Spleen (tissue), 7 donors: ENCODE results near the gene RASAL3.

ENCODE experiments used
- POLR2AphosphoS5 ChIP-seq, 3 donors: sonication (generic); formaldehyde crosslinking; IDR thresholded peaks; one replicate each; pipeline ENCODE4 v1.5.1; 2017; ENCODE audit warnings: antibody characterized with exemption in 3 of 3
- TF ChIP-seq, protein P1 (sequence below), 11 experiments: fragments of 200-600 bp in 7 of 11; fragments of 450-650 bp in 4 of 11; sonication (generic) in 4 of 11; IDR thresholded peaks in 8 of 11; conservative IDR thresholded peaks in 3 of 11; 1 replicate in 7 of 11; 2 replicates in 4 of 11; pipeline versions ENCODE4 v1.4.0 to v1.8.0; 2016 to 2021; ENCODE audit warnings: antibody characterized with exemption in 11 of 11, inconsistent platforms in 4 of 11, mild to moderate bottlenecking in 1 of 11
- donor health status: DM: no; HTN: no; CAD: no; lungs with moderate emphysema.
- donor health status: DM: no; HTN: no; CAD: no.
- donor health status: DM: no; HTN: no; CAD: no.

DNA sequence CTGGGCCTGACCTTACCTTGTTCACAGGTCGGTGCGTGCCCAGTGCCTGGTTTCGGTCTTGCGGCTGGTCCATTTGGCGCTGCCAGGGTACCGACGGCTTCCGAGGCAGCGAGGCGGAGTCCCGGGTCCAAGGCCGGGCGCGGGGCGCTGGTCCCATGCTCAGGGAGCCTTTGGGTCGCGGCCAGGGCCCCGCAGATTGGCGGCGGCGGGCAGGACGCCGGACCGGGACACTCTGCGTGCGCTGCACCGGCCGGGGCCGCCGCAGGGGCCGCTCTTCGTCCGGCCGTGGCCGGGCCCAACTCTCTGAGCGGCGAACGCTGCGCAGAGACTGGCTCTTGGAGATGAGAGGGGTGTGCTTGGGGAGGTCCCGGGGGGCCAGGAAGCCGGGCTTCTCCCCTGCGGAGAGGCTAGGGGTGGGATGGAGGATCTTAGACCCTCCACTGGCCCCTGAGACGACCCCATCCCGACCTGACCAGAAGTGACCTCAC is 11.2 kb downstream of the RASAL3 start:
- peak in 1 of 3 donors; percentile 10 for TF ChIP-seq POLR2AphosphoS5 (IDR thresholded peaks at IDR 0.05)
- TF ChIP-seq, protein P1, sequence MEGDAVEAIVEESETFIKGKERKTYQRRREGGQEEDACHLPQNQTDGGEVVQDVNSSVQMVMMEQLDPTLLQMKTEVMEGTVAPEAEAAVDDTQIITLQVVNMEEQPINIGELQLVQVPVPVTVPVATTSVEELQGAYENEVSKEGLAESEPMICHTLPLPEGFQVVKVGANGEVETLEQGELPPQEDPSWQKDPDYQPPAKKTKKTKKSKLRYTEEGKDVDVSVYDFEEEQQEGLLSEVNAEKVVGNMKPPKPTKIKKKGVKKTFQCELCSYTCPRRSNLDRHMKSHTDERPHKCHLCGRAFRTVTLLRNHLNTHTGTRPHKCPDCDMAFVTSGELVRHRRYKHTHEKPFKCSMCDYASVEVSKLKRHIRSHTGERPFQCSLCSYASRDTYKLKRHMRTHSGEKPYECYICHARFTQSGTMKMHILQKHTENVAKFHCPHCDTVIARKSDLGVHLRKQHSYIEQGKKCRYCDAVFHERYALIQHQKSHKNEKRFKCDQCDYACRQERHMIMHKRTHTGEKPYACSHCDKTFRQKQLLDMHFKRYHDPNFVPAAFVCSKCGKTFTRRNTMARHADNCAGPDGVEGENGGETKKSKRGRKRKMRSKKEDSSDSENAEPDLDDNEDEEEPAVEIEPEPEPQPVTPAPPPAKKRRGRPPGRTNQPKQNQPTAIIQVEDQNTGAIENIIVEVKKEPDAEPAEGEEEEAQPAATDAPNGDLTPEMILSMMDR (IDR thresholded peaks at IDR 0.05 in 8 of 11, conservative IDR thresholded peaks at IDR 0.05 in 3 of 11), result peak in 2 of 11 experiments; percentile 16 to 18
